ENCODE data around the gene SERPINB10.

SERPINB10 gene

GRCh38 chr18:63894106-63894772 lies 13.5 kb upstream of the SERPINB10 start:
- Histone ChIP-seq H3K36me3 (ENCODE audit: control insufficient read depth, low read length) (no peaks in the 10 kb centered on the region), H3K79me2 (ENCODE audit: control insufficient read depth, low read length) (no peaks in the 10 kb centered on the region), H3K4me3 (ENCODE audit: low read length) (no peak overlapping the region), H3K27me3 (ENCODE audit: control insufficient read depth, low read length) (peaks cover 7% of the 10 kb centered on the region; the same call in 1 of the 2 replicates), H3F3A (ENCODE audit: control insufficient read depth, insufficient read depth) (no peaks in the 10 kb centered on the region), H4K20me1 (ENCODE audit: control insufficient read depth, insufficient read depth, low read depth, low read length) (no peaks in the 10 kb centered on the region), H3K4me1 (ENCODE audit: control insufficient read depth, low read length) (no peaks in the 10 kb centered on the region), H3K4me2 (ENCODE audit: low read length) (no peak overlapping the region), H3K27ac (ENCODE audit: low read depth, low read length) (no peak overlapping the region), H3K9me3 (ENCODE audit: control insufficient read depth, insufficient read depth, low read length) (no peaks in the 10 kb centered on the region), H3K9me2 (replicated peaks; ENCODE audit: control insufficient read depth, low read length) (no peaks in the 10 kb centered on the region)
- TF ChIP-seq, protein P1, sequence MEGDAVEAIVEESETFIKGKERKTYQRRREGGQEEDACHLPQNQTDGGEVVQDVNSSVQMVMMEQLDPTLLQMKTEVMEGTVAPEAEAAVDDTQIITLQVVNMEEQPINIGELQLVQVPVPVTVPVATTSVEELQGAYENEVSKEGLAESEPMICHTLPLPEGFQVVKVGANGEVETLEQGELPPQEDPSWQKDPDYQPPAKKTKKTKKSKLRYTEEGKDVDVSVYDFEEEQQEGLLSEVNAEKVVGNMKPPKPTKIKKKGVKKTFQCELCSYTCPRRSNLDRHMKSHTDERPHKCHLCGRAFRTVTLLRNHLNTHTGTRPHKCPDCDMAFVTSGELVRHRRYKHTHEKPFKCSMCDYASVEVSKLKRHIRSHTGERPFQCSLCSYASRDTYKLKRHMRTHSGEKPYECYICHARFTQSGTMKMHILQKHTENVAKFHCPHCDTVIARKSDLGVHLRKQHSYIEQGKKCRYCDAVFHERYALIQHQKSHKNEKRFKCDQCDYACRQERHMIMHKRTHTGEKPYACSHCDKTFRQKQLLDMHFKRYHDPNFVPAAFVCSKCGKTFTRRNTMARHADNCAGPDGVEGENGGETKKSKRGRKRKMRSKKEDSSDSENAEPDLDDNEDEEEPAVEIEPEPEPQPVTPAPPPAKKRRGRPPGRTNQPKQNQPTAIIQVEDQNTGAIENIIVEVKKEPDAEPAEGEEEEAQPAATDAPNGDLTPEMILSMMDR (IDR thresholded peaks at IDR 0.05; ENCODE audit: low read depth, low read length, poor library complexity, severe bottlenecking) = no peak
- no peak for TF ChIP-seq EZH2phosphoT487 (IDR thresholded peaks at IDR 0.05; ENCODE audit: borderline replicate concordance, low read length)

DNA sequence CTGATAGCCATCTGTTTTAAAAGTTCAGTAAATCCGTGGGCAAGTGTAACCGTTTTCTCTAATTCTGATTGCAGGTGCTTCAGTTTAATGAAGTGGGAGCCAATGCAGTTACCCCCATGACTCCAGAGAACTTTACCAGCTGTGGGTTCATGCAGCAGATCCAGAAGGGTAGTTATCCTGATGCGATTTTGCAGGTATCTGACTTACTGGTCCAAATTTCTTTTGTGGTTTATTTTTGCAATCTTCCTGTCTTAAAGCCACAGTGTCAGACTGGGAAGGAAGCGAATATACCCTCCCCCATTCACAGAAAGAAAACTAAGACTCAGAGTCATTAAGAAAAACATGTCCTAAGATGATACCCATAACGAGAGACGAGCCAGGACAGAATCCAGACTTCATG lies 12.6 kb upstream of the SERPINB10 start:
- Histone ChIP-seq H3K36me3 (ENCODE audit: control insufficient read depth, low read length) (no peaks in the 10 kb centered on the region), H4K20me1 (ENCODE audit: control insufficient read depth, insufficient read depth, low read depth, low read length) (no peaks in the 10 kb centered on the region), H3F3A (ENCODE audit: control insufficient read depth, insufficient read depth) (no peaks in the 10 kb centered on the region), H3K27ac (ENCODE audit: low read depth, low read length) (no peak overlapping the region), H3K4me1 (ENCODE audit: control insufficient read depth, low read length) (no peaks in the 10 kb centered on the region), H3K4me2 (ENCODE audit: low read length) (no peak overlapping the region), H3K79me2 (ENCODE audit: control insufficient read depth, low read length) (no peaks in the 10 kb centered on the region), H3K27me3 (ENCODE audit: control insufficient read depth, low read length) (peaks cover 5% of the 10 kb centered on the region; the same call in 1 of the 2 replicates), H3K4me3 (ENCODE audit: low read length) (no peak overlapping the region), H3K9me2 (replicated peaks; ENCODE audit: control insufficient read depth, low read length) (no peaks in the 10 kb centered on the region), H3K9me3 (ENCODE audit: control insufficient read depth, insufficient read depth, low read length) (no peaks in the 10 kb centered on the region)
- TF ChIP-seq, protein P1 (IDR thresholded peaks at IDR 0.05; ENCODE audit: low read depth, low read length, poor library complexity, severe bottlenecking) = no peak
- TF ChIP-seq EZH2phosphoT487 (IDR thresholded peaks at IDR 0.05; ENCODE audit: borderline replicate concordance, low read length) = no peak

- H3K36me3 ChIP-seq (ENCODE audit: control insufficient read depth, low read length) = no peaks in the 10 kb centered on the region
- H3F3A ChIP-seq (ENCODE audit: control insufficient read depth, insufficient read depth) = no peaks in the 10 kb centered on the region
- H3K4me2 ChIP-seq (ENCODE audit: low read length) = no peak overlapping the region
- no peaks in the 10 kb centered on the region for H3K4me1 ChIP-seq (ENCODE audit: control insufficient read depth, low read length)
- no peaks in the 10 kb centered on the region for H3K79me2 ChIP-seq (ENCODE audit: control insufficient read depth, low read length)
- no peaks in the 10 kb centered on the region for H4K20me1 ChIP-seq (ENCODE audit: control insufficient read depth, insufficient read depth, low read depth, low read length)
- TF ChIP-seq, protein P1 (IDR thresholded peaks at IDR 0.05; ENCODE audit: low read depth, low read length, poor library complexity, severe bottlenecking) = no peak
- no peak for TF ChIP-seq EZH2phosphoT487 (IDR thresholded peaks at IDR 0.05; ENCODE audit: borderline replicate concordance, low read length)
- H3K9me2 ChIP-seq (replicated peaks; ENCODE audit: control insufficient read depth, low read length) = no peaks in the 10 kb centered on the region
- no peaks in the 10 kb centered on the region for H3K9me3 ChIP-seq (ENCODE audit: control insufficient read depth, insufficient read depth, low read length)
- peaks cover 5% of the 10 kb centered on the region; the same call in 1 of the 2 replicates for H3K27me3 ChIP-seq (ENCODE audit: control insufficient read depth, low read length)
- no peak overlapping the region for H3K27ac ChIP-seq (ENCODE audit: low read depth, low read length)
- H3K4me3 ChIP-seq (ENCODE audit: low read length) = no peak overlapping the region
Measured at GRCh38 chr18:63897072-63897471, 10.7 kb upstream of the SERPINB10 start.
